ENCODE data around the gene BTG1. TPM values are rescaled to one million over a fixed set of nuclear protein-coding genes. Genes with fewer than 3 reads are reported as not detected.

Gene BTG1
- total and polyA plus RNA-seq, 2 experiments from 2014 or later: 15.5 to 36.2 TPM

DNA sequence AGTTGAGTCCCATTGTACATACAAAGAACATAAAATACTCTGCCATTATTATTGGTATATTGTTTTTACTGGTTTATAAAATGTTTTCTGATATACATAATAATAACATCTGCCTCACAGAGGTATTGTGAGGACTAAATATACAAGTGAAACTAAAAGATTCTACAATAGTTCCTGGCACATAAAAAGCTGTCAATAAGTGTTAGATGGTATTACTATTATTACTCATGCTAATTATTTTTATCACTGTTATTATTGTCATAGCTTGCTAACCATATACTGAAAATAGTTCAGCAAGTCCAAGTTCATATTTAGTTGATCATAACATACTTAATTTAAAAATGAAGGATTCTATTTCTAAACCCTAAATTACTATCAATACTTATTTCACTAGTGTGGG, 34.4 kb downstream of the BTG1 start (continued):
- TF ChIP-seq, protein P1, sequence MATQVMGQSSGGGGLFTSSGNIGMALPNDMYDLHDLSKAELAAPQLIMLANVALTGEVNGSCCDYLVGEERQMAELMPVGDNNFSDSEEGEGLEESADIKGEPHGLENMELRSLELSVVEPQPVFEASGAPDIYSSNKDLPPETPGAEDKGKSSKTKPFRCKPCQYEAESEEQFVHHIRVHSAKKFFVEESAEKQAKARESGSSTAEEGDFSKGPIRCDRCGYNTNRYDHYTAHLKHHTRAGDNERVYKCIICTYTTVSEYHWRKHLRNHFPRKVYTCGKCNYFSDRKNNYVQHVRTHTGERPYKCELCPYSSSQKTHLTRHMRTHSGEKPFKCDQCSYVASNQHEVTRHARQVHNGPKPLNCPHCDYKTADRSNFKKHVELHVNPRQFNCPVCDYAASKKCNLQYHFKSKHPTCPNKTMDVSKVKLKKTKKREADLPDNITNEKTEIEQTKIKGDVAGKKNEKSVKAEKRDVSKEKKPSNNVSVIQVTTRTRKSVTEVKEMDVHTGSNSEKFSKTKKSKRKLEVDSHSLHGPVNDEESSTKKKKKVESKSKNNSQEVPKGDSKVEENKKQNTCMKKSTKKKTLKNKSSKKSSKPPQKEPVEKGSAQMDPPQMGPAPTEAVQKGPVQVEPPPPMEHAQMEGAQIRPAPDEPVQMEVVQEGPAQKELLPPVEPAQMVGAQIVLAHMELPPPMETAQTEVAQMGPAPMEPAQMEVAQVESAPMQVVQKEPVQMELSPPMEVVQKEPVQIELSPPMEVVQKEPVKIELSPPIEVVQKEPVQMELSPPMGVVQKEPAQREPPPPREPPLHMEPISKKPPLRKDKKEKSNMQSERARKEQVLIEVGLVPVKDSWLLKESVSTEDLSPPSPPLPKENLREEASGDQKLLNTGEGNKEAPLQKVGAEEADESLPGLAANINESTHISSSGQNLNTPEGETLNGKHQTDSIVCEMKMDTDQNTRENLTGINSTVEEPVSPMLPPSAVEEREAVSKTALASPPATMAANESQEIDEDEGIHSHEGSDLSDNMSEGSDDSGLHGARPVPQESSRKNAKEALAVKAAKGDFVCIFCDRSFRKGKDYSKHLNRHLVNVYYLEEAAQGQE (IDR thresholded peaks at IDR 0.05; ENCODE audit: unreplicated experiment): no peak
- TF ChIP-seq JUNB (IDR thresholded peaks at IDR 0.05; ENCODE audit: unreplicated experiment) (no peak), STAT1 (IDR thresholded peaks at IDR 0.05; ENCODE audit: unreplicated experiment) (no peak)
- TF ChIP-seq, protein P2, sequence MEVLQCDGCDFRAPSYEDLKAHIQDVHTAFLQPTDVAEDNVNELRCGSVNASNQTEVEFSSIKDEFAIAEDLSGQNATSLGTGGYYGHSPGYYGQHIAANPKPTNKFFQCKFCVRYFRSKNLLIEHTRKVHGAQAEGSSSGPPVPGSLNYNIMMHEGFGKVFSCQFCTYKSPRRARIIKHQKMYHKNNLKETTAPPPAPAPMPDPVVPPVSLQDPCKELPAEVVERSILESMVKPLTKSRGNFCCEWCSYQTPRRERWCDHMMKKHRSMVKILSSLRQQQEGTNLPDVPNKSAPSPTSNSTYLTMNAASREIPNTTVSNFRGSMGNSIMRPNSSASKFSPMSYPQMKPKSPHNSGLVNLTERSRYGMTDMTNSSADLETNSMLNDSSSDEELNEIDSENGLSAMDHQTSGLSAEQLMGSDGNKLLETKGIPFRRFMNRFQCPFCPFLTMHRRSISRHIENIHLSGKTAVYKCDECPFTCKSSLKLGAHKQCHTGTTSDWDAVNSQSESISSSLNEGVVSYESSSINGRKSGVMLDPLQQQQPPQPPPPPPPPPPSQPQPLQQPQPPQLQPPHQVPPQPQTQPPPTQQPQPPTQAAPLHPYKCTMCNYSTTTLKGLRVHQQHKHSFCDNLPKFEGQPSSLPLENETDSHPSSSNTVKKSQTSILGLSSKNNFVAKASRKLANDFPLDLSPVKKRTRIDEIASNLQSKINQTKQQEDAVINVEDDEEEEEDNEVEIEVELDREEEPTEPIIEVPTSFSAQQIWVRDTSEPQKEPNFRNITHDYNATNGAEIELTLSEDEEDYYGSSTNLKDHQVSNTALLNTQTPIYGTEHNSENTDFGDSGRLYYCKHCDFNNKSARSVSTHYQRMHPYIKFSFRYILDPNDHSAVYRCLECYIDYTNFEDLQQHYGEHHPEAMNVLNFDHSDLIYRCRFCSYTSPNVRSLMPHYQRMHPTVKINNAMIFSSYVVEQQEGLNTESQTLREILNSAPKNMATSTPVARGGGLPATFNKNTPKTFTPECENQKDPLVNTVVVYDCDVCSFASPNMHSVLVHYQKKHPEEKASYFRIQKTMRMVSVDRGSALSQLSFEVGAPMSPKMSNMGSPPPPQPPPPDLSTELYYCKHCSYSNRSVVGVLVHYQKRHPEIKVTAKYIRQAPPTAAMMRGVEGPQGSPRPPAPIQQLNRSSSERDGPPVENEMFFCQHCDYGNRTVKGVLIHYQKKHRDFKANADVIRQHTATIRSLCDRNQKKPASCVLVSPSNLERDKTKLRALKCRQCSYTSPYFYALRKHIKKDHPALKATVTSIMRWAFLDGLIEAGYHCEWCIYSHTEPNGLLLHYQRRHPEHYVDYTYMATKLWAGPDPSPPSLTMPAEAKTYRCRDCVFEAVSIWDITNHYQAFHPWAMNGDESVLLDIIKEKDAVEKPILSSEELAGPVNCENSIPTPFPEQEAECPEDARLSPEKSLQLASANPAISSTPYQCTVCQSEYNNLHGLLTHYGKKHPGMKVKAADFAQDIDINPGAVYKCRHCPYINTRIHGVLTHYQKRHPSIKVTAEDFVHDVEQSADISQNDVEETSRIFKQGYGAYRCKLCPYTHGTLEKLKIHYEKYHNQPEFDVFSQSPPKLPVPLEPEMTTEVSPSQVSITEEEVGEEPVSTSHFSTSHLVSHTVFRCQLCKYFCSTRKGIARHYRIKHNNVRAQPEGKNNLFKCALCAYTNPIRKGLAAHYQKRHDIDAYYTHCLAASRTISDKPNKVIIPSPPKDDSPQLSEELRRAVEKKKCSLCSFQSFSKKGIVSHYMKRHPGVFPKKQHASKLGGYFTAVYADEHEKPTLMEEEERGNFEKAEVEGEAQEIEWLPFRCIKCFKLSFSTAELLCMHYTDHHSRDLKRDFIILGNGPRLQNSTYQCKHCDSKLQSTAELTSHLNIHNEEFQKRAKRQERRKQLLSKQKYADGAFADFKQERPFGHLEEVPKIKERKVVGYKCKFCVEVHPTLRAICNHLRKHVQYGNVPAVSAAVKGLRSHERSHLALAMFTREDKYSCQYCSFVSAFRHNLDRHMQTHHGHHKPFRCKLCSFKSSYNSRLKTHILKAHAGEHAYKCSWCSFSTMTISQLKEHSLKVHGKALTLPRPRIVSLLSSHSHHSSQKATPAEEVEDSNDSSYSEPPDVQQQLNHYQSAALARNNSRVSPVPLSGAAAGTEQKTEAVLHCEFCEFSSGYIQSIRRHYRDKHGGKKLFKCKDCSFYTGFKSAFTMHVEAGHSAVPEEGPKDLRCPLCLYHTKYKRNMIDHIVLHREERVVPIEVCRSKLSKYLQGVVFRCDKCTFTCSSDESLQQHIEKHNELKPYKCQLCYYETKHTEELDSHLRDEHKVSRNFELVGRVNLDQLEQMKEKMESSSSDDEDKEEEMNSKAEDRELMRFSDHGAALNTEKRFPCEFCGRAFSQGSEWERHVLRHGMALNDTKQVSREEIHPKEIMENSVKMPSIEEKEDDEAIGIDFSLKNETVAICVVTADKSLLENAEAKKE (CRISPR knock-in tag; IDR thresholded peaks at IDR 0.05): no peak

DNA sequence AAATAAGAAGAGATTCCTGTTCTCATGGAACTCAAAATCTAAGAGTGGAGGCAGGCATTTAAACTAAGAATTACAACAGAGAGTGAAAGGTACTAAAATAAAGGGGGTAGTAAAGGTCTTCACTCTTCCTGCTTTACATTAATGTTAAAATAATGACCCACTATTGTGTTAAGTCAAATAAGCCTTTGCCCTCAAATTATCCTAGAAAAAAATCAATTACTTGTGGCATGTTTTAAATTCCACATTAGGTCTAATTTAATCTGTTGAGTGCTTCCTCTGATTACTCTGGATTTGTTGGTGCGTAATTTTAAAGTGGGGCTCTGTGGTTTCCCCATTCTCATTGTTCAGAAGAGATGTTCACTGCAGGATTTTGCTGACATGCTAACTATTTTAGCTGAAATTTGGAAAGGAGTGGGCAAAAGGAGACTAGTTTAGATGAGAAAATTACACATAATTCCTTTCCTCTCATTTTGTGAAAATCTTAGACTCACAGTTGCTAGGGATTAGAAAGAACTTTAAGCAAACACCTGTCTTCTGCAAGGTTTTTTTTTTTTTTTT, 35.5 kb downstream of the BTG1 start:
- H3K36me3 Mint-ChIP-seq (ENCODE audit: low read depth): no peaks in the 10 kb centered on the region
- DNase-seq (ENCODE audit: low spot score): no peak
- H3K9me3 Mint-ChIP-seq: no peaks in the 10 kb centered on the region
- Histone ChIP-seq H3K27me3 (ENCODE audit: insufficient read depth) (no peaks in the 10 kb centered on the region), H2AFZ (no peak overlapping the region), H4K20me1 (replicated peaks; ENCODE audit: insufficient read depth) (no peaks in the 10 kb centered on the region), H3K36me3 (ENCODE audit: insufficient read depth) (no peaks in the 10 kb centered on the region), H3F3A (replicated peaks; ENCODE audit: low read depth) (no peaks in the 10 kb centered on the region), H3K4me2 (peak overlapping the region; percentile 52; the same call in 1 of the 2 replicates), H3K9me2 (ENCODE audit: insufficient read depth) (no peaks in the 10 kb centered on the region), H3K4me1 (ENCODE audit: insufficient read depth) (peaks cover 48% of the 10 kb centered on the region), H3K27ac (ENCODE audit: low read depth) (no peak overlapping the region), H3K4me3 (no peak overlapping the region), H3K79me2 (replicated peaks; ENCODE audit: insufficient read depth) (peaks cover 11% of the 10 kb centered on the region; the same call in 1 of the 2 replicates)
- H3K4me3 Mint-ChIP-seq: no peak overlapping the region
- peaks cover 8% of the 10 kb centered on the region for H3K27me3 Mint-ChIP-seq (ENCODE audit: insufficient read depth, low read depth, poor library complexity)
- H3K27ac Mint-ChIP-seq: peak overlapping the region; percentile 13
- no peak for ATAC-seq
- H3K4me1 Mint-ChIP-seq: peaks cover 59% of the 10 kb centered on the region
- TF ChIP-seq, protein P3, sequence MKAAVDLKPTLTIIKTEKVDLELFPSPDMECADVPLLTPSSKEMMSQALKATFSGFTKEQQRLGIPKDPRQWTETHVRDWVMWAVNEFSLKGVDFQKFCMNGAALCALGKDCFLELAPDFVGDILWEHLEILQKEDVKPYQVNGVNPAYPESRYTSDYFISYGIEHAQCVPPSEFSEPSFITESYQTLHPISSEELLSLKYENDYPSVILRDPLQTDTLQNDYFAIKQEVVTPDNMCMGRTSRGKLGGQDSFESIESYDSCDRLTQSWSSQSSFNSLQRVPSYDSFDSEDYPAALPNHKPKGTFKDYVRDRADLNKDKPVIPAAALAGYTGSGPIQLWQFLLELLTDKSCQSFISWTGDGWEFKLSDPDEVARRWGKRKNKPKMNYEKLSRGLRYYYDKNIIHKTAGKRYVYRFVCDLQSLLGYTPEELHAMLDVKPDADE (IDR thresholded peaks at IDR 0.05): no peak
- no peak for TF ChIP-seq NANOG (IDR thresholded peaks at IDR 0.05; ENCODE audit: borderline replicate concordance)
- TF ChIP-seq, protein P1 (IDR thresholded peaks at IDR 0.05; ENCODE audit: unreplicated experiment): no peak
- TF ChIP-seq STAT1 (IDR thresholded peaks at IDR 0.05; ENCODE audit: unreplicated experiment): no peak

All from GM23338 (cell line).